NCI-H345 (cell line): Measurements from ENCODE around the gene RPS6KA5.
"Not testable (repeated sequence)": the region's sequence is repeated elsewhere in the genome, so short reads cannot be mapped to it uniquely, and the experiment has no call there.

Experiments
- DNase-seq: peaks from one replicate; lab custom pipeline; 2025; lab: John Stamatoyannopoulos, UW

RPS6KA5 gene

GRCh38 chr14:90867501-90867900, 192.9 kb downstream of the RPS6KA5 start:
- no peak for DNase-seq

GRCh38 chr14:90866833-90867232, 193.6 kb downstream of the RPS6KA5 start:
- DNase-seq = no peak

- no peak for DNase-seq
These were observed 195.7 kb downstream of the RPS6KA5 start for GRCh38 chr14:90864741-90865140.

GRCh38 chr14:90858511-90858910, 201.9 kb downstream of the RPS6KA5 start:
- no peak for DNase-seq

GRCh38 chr14:90857866-90858265, 202.6 kb downstream of the RPS6KA5 start:
- no peak for DNase-seq

- not testable (repeated sequence) for DNase-seq
These were observed 204.3 kb downstream of the RPS6KA5 start for GRCh38 chr14:90856115-90856514.

- no peak for DNase-seq
These were observed 207.3 kb downstream of the RPS6KA5 start for GRCh38 chr14:90853116-90853515.

GRCh38 chr14:90851327-90852036, 209.0 kb downstream of the RPS6KA5 start:
- no peak for DNase-seq

GRCh38 chr14:90850487-90850886, 210.0 kb downstream of the RPS6KA5 start:
- no peak for DNase-seq

GRCh38 chr14:90849787-90850444, 210.5 kb downstream of the RPS6KA5 start:
- DNase-seq = no peak

- no peak for DNase-seq
These were observed 211.3 kb downstream of the RPS6KA5 start for GRCh38 chr14:90848944-90849731.

GRCh38 chr14:90846511-90846910, 213.9 kb downstream of the RPS6KA5 start:
- no peak for DNase-seq

- DNase-seq = no peak
These were observed 216.1 kb downstream of the RPS6KA5 start for GRCh38 chr14:90844321-90844720.

GRCh38 chr14:90842726-90843125, 217.7 kb downstream of the RPS6KA5 start:
- no peak for DNase-seq

GRCh38 chr14:90840667-90841066, 219.8 kb downstream of the RPS6KA5 start:
- DNase-seq = not testable (repeated sequence)

GRCh38 chr14:90839889-90840266, 220.6 kb downstream of the RPS6KA5 start:
- no peak for DNase-seq

GRCh38 chr14:90839024-90839888, 221.2 kb downstream of the RPS6KA5 start:
- no peak for DNase-seq

GRCh38 chr14:90838531-90838930, 221.9 kb downstream of the RPS6KA5 start:
- DNase-seq = not testable (repeated sequence)

GRCh38 chr14:90837355-90837754, 223.1 kb downstream of the RPS6KA5 start:
- no peak for DNase-seq

- DNase-seq = no peak
These were observed 223.8 kb downstream of the RPS6KA5 start for GRCh38 chr14:90836692-90837063.

- DNase-seq = no peak
These were observed 228.6 kb downstream of the RPS6KA5 start for GRCh38 chr14:90831821-90832220.
